Endothelial cell of umbilical vein (primary cell): ENCODE data around the gene NPVF.

Experiments used
- CTCF ChIP-seq, 2 donors: IDR thresholded peaks; 1 replicate in 1 of 2; 2 replicates in 1 of 2; pipeline ENCODE4 v1.5.1; 2011; ENCODE audit warnings: low read length in 2 of 2, mild to moderate bottlenecking in 2 of 2, moderate library complexity in 2 of 2, control low read depth in 1 of 2, inconsistent platforms in 1 of 2, low read depth in 1 of 2; ENCODE audit not compliant: insufficient read depth in 1 of 2; ENCODE audit errors: extremely low read depth in 1 of 2
- EZH2 ChIP-seq: IDR thresholded peaks from 2 replicates; pipeline ENCODE4 v1.6.1; 2012; ENCODE audit warnings: borderline replicate concordance, low read depth, mild to moderate bottlenecking, moderate library complexity, low read length, inconsistent platforms; ENCODE audit not compliant: severe bottlenecking
- FOS ChIP-seq: IDR thresholded peaks from 2 replicates; pipeline ENCODE4 v1.6.1; 2011; ENCODE audit warnings: mild to moderate bottlenecking, low read length, moderate library complexity, borderline replicate concordance; ENCODE audit not compliant: insufficient read depth
- JUN ChIP-seq: IDR thresholded peaks from 2 replicates; pipeline ENCODE4 v1.6.1; 2011; ENCODE audit warnings: borderline replicate concordance, low read depth; ENCODE audit not compliant: insufficient read length, insufficient read depth
- MYC ChIP-seq: IDR thresholded peaks from one replicate; pipeline ENCODE4 v1.6.1; 2011; ENCODE audit warnings: mild to moderate bottlenecking, low read depth, low read length
- POLR2A ChIP-seq: IDR thresholded peaks from 2 replicates; pipeline ENCODE4 v1.6.1; 2012; ENCODE audit warnings: low read depth, mild to moderate bottlenecking, control low read depth, low read length
- POLR2AphosphoS5 ChIP-seq: IDR thresholded peaks from 2 replicates; pipeline ENCODE4 v1.6.1; 2012; ENCODE audit warnings: low read depth, mild to moderate bottlenecking, control low read depth, low read length, moderate library complexity; ENCODE audit not compliant: insufficient read depth

DNA sequence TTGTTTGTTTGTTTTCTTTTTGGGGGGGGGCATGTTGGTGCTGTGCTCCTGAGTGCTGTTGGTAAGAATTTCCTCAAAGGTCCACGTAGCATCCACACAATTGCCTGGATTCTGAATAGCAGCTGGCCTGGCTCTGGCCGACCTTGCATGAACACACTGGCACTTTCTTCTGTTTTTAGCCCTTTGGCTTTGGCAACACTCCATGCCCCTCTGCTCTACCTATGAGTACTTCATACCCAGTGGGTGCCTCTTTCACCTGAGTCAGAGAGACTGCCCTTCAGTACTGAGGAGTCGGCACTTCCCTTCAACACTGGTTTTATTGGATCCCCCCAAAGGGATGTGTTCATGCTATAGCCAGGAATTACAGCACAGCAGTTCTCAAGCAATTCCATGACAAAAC, 7.2 kb upstream of the NPVF start:
- TF ChIP-seq POLR2A (no peak), FOS (no peak), CTCF (IDR thresholded peaks at IDR 0.05; ENCODE audit: extremely low read depth in 1 of 2, insufficient read depth in 1 of 2, low read depth in 1 of 2, low read length in 2 of 2) (no peak), EZH2 (no peak), POLR2AphosphoS5 (no peak), JUN (no peak), MYC (no peak)
